GM21423 (cell line): Measurements from ENCODE around the gene ZNF618.

ENCODE experiments used
- ATAC-seq: cut with Tn5 transposase; IDR thresholded peaks from one replicate; pipeline ENCODE4 v1.9.1; 2021; ENCODE audit warnings: mild to moderate bottlenecking, moderate library complexity; ENCODE audit not compliant: unreplicated experiment

ZNF618 gene

GRCh38 chr9:114090798-114091197 lies 214.7 kb downstream of the ZNF618 start:
- no peak for ATAC-seq

GRCh38 chr9:114091711-114092110 lies 215.6 kb downstream of the ZNF618 start:
- no peak for ATAC-seq

GRCh38 chr9:114092336-114092735 lies 216.2 kb downstream of the ZNF618 start:
- ATAC-seq: no peak

- ATAC-seq: no peak
These were observed 216.9 kb downstream of the ZNF618 start for GRCh38 chr9:114093031-114093471.

- ATAC-seq: no peak
These were observed 217.8 kb downstream of the ZNF618 start for GRCh38 chr9:114093761-114094505.

GRCh38 chr9:114094971-114095370 lies 218.9 kb downstream of the ZNF618 start:
- ATAC-seq: no peak

- ATAC-seq: no peak
These were observed 220.0 kb downstream of the ZNF618 start for GRCh38 chr9:114096041-114096511.

- no peak for ATAC-seq
These were observed 220.9 kb downstream of the ZNF618 start for GRCh38 chr9:114096866-114097612.

GRCh38 chr9:114097613-114098020 lies 221.5 kb downstream of the ZNF618 start:
- no peak for ATAC-seq

- ATAC-seq: no peak
These were observed 222.2 kb downstream of the ZNF618 start for GRCh38 chr9:114098021-114098935.

- ATAC-seq: no peak
These were observed 223.0 kb downstream of the ZNF618 start, which contains the start of gene KIF12 for GRCh38 chr9:114098936-114099668. Gene KIF12 (minus strand): TSS chr9:114099292. CDS start chr9:114099276, 16 bp downstream.

GRCh38 chr9:114099669-114100270 lies 223.7 kb downstream of the ZNF618 start:
- ATAC-seq: no peak

- ATAC-seq: no peak
These were observed 224.4 kb downstream of the ZNF618 start for GRCh38 chr9:114100536-114100935.

GRCh38 chr9:114102484-114102883 lies 226.4 kb downstream of the ZNF618 start:
- ATAC-seq: no peak

GRCh38 chr9:114105236-114105635 lies 229.1 kb downstream of the ZNF618 start:
- ATAC-seq: no peak
